NCI-H2107 treated with DMSO at 0.1 percent for 48 hours (cell line): ENCODE data around the gene NCKAP5.

ENCODE experiments used
- DNase-seq: peaks from one replicate; lab custom pipeline; 2025; ENCODE audit not compliant: unreplicated experiment; lab: John Stamatoyannopoulos, UW

Gene NCKAP5

DNA sequence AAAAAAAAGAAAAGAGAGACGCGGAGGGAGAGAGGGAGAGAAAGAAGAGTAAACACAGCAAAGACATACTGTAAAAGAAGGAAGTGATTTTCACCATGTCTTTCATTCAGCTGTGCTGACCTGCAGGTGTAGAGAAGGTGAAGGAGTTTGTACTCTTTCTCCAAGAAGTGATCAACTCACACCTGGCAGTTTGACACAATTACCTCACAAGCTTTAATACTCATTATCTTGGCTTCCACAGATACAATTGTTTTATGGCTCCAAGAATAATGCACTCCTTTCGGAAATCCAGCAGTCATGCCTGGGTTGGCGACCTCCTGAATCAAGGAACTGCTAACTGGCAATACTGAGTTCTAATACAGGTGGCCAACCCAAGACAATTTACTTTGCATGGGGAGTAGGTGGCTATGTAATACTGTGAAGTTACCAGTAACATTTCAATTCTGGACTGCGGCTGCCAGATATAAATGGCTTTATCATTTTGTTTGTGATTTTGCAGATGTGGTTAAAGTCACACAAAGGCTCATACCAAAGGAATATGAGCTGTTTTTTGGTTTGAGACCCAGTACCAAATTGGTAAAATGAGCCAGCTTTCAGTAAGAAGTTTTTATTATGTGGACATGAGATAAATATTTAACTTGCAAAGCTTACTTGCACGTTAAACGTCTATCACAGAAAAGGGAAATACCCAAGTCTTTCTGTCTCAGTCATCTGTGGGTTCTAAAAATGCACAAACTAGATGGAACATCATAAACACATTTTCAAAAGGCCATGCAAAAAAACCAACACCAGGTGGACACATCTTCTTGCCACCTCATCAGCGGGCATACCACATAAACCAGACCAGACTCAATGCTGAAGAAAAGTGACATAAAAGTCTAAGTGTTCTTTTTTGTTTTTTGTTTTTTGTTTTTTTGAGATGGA lies 69.3 kb downstream of the NCKAP5 start:
- no peak for DNase-seq

DNA sequence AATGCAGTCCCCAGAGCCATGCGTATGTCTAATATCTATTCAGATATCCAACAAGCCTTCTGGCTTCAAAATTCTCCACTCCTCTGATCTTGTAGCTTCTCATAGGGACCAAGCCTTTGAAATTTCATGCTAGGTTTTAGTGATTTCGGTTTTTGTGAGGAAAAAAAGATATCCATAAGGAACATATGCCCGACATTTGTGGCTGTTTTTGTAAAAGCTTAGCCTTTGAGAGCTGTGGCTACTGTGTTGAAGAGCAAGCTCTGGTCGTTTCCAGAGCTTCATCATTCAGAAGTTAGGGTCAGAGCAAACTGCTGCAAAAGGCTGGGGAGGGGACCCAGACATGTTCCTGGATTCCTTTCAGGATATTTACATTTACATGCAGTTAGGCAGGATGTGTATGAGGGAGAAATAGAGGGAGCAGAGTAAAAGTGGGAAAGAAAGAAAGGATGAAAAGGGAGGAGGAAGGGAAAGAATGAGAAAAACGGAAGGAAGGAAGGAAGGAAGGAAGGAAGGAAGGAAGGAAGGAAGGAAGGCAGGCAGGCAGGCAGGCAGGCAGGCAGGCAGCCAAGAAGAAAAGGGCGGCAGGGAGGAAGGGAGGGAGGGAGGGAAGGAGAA lies 70.2 kb downstream of the NCKAP5 start:
- DNase-seq = no peak

DNA sequence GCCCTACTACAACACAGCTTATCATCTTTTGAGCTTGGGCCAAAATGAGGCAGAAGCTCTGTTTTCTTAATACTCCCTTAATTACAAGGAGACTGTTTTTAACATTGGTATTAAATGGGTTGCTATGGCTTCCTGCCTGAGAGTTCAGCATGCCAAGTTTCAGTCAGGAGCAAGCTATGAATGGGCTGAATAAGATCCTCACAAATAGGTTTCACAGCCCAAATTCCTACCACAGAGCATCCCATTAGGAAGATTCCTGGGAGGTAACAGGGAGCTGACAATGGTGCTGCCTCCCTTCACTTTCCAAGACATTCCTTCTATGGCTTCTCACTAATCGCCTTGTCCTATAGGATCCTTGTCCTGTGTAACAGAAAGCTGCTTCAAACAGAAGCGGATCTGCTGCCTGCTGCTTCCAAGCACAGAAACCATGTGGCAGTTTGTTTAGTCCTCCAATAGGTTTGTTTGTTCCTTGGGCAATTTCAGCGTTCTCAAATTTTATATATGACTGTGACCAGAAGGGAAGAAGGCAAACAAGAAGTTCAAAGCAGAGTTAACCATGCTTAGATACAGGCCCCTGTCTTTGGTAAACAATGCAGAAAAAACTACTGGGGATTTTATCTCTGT lies 70.9 kb downstream of the NCKAP5 start:
- DNase-seq = no peak

DNA sequence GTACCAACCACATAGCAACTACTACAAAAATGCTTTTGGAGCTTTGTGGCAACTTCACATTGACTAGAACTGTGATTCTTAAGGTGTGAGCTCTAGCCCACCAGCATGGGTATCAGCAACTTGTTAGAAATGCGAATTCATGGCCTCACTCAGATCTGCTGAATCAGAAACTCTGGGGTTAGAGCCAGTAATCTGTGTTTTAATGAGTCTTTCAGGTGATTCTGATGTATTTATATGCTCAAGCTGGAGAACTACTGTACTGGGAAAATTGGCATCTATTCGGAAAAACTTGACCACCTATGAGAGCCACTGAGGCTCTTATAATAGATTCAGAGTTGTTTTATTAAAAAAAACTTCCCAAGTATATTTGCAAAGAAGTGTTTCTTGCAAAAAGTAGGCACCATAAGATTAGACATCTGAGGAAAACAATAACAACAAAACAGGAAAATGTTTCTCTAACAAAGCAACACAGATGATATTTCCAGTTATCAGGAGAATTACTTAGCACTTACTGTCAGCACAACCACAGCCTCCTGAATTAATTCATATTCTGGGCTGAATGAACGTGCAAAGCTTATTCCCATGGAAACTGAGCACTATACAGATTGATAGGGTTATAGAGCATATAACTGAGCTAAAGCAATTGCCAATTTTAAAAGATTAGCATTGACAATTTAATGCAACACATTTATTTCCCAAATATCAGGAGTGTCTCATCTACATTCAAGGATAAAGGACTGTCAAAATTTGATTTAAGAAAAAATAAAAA lies 71.6 kb downstream of the NCKAP5 start:
- no peak for DNase-seq

DNA sequence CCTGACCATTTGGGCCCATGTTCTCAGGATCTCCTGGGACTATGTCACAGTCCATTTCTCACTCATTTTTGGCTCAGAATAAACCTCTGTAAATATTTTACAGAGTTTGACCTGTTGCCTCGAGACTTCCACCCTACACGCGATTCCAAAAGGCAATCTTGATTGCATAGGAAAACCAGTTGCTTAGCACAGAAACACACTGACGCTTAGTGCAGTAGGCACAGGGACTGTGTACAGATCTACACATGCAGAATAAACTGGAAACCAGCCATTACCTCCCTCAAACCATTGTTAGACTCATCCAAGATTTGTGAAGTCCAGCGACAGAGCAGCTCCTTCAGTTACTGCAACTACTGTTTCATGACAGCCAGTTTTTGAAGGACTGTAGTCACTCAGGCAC lies 73.0 kb downstream of the NCKAP5 start:
- DNase-seq = no peak

DNA sequence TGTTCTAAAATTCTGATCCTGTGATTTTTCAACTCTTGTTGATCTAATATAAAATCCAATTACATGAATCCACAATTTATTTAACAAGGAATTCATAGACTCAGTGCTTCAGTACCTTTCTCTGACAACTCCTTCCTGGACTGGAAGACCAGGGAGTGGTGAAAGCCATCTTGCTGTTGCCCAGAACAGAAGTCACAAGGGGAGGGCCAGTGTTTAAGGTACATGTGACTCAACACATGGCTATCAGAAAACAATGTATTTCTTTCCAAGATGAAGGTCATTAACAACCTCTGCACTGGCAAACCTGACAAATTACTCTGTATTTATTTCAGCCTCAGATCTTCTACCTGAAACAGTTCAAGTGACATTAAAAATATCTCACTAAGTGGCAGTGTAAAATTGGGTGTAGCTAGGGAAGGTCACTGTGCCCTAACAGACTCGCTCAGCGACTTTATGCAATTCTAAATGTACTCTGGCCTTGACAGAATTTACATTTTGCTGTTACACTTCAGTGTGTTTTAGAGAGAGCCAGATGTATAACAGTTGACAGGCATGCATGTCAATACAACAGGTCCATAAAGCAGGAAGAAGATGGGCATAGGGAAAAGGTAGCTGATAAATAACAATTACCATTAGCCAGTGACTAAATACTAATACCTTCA lies 75.4 kb downstream of the NCKAP5 start:
- no peak for DNase-seq

DNA sequence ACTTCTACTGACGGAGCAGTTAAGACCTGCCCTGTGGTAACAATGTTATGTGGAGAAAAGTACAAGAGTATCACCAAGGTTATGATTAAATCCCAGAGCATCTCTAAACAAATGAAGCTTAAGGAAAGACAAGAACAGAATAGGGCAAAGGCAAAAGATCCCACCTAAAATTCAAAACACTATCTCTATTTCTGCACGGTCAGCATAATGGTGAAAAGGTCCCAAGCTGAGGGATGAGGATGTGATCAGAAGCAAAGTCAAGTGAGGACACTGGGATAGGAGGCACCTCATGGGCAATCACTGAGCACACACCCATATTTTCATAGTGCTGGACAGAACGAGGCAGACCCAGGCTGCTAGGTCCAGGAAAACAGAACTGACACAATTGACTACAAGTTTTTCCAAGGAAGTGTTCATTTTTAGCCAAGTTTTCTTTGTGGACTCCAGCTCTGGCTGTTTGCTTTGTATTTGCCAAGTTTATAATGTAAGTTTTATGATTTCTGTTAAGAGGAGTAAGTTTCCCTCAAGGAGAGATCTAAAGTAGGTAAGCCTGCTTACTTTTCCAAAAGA lies 77.8 kb downstream of the NCKAP5 start:
- no peak for DNase-seq

DNA sequence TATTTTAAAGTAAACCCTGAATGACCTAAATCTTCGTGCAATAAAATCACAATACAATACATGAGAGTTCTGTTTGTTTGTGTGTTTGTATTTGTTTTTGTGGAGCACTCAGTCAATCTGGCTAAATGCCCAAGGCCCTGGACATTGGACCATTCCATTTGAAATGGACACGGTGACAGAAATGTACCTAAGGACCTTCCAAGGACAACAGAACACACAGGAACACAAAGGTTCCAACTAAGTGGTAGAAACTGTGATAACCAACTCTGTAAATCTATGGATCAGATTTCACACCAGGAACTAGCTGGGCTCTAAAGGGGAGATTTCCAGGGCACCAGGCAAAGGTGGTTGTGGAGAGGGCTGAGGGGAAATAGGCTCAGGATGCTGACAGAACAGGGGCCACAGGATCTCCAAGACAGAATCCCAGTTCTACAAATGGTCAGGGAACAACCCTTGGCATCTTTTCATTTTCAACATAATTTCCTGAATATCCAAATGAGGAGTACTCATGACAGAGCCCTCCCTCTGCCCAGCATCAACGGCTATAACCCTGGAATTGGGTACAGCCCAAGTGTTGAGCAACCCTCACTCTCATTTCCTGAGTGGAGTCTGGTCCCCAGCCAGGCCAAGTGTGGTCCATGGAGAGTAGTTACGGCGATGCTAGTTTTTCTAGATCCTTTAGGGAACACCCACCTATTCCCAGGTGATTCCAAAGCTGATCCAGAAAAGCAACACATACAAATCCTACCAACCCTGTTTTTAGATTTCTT lies 78.4 kb downstream of the NCKAP5 start:
- DNase-seq = no peak

DNA sequence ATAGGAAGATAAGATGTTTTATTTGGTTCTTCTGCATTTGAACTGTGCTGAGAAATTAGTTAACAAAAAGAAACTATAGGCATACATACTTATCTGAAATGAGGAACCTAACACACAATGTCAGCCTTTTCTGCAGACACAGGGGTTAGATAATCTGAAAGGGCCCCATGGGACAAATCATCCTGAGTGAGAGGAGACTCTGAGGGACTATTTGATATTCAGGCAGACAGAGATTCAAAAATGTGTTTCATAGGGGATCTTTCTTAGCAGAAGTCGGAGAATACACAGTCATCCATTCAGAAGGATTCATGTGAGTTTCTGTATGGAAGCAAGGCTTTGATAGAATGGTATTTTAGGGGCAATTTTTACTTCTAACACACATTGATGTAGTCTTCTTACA lies 79.1 kb downstream of the NCKAP5 start:
- DNase-seq = no peak

DNA sequence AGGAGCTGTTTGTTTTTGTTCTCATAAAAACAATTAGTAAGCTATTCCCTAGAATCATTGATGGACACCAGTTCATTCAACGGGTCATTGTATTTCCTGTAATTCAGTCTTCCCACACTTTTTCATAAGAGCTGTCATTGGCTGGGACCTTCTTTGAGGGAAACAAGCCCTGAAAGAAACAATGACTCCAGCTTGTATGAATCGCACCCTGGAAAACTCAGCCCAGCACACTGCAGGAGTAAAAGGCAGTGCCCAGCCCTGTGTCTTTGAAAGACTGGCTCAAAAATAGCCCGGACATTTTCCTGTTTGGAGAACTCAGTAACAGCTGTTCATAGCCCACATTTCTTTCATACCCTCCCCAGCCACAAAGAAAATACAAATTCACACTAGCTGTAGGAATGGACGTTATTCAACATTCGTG lies 81.5 kb downstream of the NCKAP5 start:
- no peak for DNase-seq

DNA sequence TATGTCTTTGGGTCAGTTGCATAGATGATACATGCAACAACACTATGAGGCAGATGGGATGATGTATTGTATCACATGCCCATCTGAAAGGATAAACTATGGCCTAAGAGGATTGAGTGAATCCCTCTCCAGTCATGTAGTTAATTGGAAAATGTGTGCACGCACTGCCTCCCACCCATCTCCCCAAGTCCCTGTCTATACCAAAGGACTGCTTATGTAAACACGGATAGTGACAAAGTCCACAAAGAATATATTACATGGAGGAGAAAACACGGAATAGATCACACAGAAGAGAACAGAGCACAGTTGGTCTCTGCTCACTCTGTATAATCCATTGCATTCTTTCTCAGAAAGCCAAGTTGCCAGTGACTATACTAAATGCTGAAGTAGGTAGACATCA lies 82.4 kb downstream of the NCKAP5 start:
- DNase-seq = no peak

DNA sequence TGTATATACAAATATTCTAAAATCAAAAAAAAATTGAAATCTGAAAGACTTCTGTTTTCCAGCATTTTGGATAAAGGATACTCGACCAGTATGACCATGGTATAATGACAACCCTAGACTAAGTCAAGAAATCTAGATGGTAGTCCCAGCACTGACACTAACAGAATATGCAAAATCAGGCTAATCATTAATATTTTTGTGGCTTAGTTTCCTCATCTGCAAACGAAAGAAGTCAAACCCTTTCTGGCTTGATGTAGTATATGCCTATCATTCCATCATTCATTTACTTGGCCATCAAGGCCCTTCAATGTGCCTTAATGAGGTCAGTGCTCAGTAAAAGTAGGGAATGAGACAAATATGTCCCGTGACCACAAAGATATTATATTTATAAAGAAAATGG lies 83.5 kb downstream of the NCKAP5 start:
- DNase-seq = no peak

DNA sequence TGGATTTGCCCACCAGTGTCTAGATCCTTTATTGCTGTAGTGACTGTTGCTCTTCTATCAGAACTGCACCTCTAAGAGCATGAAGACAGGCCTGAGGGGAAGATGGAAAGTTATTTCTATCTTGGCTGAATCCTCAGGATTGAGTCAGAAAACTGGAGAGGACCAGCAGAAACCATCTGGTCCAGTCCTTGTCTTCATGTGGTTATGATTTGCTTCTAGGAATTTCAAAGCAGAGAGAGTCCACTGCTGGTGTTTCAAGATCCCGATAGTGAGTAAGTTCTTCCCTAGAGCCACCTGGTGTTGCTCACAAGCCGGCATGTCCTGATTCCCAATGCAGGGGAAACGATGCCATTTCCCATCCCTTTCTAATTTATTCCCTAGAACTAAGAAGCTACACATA lies 84.2 kb downstream of the NCKAP5 start:
- DNase-seq = no peak

DNA sequence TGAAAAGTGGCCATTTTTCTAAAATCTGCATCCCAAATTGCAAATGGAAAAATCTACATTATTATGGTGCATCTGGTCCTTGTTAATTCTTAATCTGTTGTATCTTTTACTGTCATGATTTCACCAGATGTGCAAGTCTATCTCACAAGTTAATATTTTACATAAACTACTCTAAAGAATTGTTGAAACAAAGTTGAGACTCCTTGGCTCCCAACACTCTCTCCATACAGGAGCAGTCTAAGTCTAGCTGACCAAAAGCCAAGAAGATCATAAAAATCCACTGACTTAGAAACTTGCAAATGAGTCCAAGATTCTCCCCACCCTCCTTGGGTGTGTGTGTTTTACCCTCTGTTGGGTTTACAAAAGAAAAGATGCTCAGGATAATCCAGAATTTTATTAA lies 85.1 kb downstream of the NCKAP5 start:
- DNase-seq = no peak

DNA sequence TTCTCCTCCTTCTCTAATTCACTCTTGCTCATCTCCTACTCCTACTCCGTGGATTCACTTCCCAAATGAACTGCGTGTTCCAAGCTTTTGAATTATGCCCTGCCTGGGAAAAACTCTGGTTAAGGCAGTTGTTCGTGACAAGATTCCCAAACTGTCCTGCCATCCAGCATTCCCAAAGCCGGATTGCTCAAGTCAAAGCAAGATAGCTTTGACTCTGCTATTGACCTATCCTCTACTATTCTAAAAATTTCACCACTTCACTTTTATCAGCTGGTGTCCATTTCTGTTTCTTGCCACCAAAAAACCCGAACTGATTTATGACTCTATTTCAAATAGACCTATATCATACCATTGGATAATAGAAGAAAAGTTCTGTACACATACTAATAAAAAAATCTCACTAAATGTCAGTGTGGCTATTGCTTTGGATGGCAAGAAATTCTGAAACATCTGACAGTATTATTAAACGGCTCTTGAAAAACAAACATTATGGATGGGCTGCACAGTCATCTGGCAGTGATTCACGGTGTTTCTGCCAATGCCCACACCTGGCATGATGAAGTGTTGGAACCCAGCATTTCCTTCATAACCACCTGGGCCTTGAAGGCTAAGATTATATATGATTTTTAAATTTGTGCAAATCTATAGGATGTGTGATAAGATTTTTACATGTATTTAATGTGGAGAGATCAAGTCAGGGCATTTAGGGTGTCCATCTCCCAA lies 87.4 kb downstream of the NCKAP5 start:
- no peak for DNase-seq

DNA sequence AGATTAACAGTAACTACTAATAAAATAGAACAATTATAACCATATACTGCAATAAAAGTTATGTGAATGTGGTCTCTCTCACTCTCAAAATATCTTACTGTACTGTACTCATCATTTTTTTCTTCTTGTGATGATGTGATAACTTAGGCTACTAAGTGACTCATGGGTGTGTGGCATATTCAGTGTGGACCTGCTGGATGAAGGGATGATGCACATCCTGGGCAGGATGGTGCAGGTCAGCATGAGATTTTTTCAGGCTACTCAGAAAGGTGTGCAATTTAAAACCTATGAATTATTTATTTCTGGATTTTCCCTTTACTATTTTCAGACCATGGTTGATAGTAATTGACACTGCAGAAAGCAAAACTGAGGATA lies 90.7 kb downstream of the NCKAP5 start:
- DNase-seq = no peak

DNA sequence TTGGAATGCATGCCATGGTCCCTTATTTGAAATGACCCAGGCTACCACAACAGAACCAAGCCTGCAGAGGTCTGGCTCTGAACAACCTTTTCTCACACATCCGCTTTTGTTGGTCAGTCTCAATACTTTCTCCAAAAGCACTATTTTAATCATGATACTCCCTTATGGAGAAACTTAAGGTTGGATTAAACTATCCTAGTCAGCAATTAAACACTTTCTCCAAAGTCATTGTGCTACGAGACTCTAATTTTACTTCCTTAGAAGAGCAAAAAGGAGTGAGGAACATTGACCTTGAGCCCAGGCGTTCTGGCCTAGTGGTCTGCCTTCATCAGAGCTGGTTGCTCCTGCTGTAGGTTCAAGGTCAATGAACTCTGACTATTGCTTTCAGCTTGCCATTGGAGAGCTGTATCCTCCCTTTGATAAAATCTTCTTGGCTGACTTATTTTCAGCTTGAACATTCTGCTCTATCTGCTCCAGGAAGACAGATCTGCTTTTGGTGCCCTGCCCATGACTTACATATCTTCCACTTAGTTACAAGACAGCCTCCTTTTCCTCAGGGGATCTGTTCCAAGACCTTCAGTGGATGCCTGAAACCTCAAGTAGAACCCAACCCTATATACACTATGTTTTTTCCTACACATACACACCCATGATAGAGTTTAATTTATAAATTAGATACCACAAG lies 91.2 kb downstream of the NCKAP5 start:
- no peak for DNase-seq

DNA sequence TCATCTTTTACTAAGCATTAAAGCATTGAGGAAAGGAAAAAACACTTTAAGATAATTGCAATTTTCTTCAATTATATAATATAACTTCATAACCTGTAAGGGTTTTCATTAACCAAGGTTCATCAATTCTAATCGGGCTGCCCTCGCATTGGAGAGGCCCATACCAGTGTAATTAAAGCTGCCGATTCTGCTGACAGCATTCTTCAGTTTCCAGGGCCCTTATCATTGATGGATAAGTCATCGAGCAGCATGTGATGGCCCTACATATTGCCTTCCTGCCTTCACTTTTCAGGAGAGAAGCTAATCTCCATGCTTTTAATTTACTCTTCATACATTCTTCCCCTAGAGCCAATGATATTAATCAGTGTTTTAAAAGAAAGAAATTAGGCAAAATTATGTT lies 92.0 kb downstream of the NCKAP5 start:
- no peak for DNase-seq

DNA sequence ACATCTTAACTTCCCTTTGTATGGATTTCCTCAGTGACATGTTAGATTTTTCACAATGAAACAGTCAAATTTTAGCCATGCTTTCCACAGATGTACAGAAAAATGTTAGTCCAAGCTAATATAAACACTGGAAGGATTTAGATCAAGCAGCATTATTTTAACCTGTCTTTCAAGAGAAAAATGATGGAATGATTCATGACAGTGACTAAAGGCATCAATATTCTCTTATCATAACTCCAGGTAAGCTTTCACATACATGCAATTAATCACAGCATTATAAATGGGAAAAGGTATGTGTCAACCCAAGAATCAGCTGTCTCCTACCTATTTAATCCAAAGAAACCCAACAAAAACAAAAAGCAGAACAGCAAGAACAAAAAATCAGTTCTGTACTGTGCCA lies 92.7 kb downstream of the NCKAP5 start:
- no peak for DNase-seq
